HG03354 (cell line): ENCODE measurements around the gene USP16.
"Not testable (repeated sequence)": the region's sequence is repeated elsewhere in the genome, so short reads cannot be mapped to it uniquely, and the experiment has no call there.

Experiments
- ATAC-seq: cut with Tn5 transposase; IDR thresholded peaks from one replicate; pipeline ENCODE4 v1.9.1; 2021; ENCODE audit warnings: mild to moderate bottlenecking; ENCODE audit not compliant: unreplicated experiment, poor library complexity, severe bottlenecking

The USP16 gene

DNA sequence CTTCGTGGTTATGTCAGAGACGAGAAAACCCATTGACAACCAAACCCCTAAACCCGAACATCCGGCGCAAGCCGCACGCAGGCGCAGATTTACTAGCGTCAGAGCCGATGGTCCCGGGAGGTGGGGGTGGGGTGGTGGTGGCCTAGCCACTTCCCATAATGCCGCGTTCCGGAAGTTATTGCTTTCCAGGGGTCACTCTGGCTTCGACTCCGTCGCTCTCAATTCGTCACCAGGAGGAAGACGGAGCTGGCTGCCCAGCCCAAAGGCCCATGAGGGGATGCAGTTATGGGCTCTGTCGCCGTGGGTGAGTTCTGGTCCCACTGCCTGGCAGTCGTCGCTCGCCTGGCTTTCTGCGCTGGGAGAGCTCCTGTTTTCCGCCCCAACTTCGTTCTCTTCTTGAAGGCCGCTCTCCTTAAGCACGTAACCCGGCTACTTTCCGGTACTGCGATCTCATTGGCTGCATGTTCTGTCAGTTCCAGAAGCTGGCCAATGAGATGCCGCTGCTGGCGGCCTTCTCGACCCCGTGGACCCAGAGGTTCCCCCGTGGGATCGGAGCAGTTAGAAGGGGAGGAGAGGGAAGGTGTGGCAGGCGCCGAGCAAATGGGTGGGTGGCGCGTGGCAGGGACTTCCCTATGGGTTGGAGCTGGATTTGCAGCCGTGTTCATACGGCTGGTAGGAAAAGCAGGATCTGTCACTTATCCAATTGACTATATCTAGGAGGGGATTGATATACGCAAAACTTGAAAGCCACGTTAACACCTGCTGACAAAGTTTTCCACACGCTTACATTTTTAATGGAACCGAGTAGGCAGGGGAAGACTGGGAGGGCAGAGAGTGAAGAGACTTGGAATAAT lies at the start of gene USP16:
USP16 (plus strand) TSS at position 195 of the 854 bp plus-strand sequence. CDS start 3,246 bp downstream, outside the sequence.
- ATAC-seq, result peak; percentile 98

DNA sequence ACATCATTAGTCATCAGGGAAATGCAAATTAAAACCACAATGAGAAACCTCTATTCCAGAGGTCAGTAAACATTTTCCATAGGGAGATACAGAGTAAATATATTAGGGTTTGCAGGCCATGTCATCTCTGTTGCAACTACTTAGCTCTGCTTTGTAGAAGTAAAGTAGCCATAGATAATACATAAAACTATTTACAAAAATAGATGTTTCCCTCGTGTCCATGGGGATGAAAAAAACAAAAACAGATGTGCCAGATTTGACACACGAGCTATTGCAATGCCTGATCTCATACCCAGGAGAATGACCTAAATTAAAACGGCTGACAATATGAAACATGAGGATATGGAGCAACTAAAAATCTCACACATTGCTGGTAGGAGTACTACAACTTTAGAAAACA lies 49.1 kb upstream of the USP16 start:
- no peak for ATAC-seq

DNA sequence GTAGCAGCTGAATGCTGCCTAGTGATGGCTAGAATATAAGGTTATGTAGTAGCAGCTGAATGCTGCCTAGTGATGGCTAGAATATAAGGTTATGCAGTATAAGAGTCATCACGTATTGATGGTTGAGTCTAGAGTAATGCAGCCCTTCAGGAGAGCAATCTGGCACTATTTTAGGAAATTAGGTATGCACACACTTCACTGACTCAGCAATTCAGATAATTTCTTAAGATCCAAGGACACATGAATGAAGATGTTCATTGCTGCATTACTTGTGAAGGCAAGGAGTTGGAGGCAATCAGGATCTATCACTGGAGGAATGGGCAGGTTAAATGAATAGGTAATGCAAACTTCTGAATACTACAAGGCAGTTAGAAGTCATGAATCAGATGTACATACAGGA lies 45.4 kb upstream of the USP16 start:
- ATAC-seq, result no peak

DNA sequence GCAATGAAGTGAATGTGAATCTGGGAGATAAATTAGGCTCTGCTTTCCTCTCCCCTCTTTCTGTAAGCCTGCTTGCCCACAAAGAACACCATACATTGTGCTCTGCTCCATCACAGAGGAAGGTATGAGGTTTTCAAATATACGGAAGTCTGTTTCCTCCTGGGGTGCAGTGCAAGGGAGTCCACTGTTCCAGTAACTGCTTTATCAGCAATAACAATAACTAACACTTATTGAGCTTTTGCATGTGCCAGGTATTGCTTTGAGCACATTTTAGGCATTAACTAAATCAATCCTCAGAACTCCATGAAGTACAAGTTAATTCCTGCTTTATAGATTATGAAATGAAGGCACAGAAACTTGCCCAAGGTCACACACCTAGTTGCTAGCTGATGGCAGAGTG lies 41.8 kb upstream of the USP16 start:
- ATAC-seq, result no peak

DNA sequence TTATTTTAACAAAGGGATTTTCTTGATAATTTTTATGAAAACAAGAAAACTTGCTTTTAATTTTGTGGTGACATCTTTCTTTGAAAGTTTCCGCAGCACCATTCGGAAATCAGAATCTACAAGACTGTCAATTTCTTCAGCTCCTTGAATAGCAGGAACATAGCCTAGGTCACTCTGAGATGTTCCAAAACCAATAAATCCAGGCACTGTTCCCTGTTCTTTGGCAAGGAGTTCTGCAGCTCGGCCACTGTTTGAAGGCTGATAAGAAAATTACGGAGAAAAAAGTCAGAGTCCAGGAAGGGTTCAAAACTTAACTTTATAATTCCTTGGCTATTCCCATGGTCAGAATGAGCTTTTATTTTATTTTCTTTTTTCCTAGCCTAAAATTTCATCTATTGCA lies 37.8 kb upstream of the USP16 start:
- no peak for ATAC-seq

GRCh38 chr21:28988146-28988545 lies 36.3 kb upstream of the USP16 start:
- ATAC-seq, result not testable (repeated sequence)

DNA sequence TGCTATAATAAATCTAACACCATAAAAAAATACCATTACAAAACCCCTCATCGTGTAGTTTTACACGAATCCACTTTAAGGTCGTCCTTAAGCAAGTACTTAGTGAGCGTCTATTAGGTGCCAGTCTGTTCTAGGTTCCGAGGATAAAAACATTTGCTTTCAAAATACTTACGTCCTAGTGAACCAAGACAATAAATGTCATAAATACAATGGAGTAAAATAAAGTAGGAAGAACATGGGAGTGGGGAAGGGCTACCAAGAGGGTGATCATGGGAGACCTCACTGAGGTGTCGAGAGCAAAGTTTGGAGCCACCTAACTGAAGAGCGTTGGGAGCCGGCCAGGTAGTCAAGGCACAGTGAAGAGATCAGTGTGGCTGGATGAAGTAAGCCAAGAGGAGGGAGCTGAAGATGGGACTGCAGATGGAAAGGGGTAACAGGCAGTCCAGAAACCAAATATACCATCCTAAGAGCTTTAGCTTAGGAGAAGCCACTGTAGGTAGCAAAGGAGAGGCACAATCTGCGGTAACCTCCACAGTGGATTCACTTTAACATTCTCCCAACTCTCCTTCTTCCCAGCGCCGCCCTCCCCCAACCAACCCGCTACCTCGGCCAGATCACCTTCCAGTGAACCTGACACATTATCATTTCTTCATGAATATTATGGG lies 32.5 kb upstream of the USP16 start:
- no peak for ATAC-seq

- ATAC-seq, result peak; percentile 97
These were observed 31.8 kb upstream of the USP16 start, which contains the start of gene LTN1 for GRCh38 chr21:28992526-28993292. Gene LTN1 (minus strand): TSS chr21:28992877. CDS start chr21:28992805, 72 bp downstream.

DNA sequence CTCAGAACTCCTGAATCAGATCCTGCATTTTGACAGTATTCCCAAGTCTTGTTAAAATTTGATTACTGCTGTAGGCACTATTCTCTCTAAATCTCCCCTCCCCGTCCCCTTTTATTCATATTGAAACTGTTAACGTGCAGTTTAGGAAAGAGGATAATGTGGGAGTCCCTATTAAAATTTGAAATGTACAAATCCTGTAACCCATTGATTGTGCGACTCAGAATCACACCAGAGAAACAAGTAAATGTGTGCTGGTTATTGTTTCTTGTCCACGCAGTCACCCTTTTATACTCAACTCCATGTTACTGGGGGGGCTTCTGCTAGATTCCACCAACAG lies 31.2 kb upstream of the USP16 start:
- ATAC-seq, result no peak

- ATAC-seq, result peak; percentile 100
These were observed 21.9 kb upstream of the USP16 start for GRCh38 chr21:29002442-29003144.

DNA sequence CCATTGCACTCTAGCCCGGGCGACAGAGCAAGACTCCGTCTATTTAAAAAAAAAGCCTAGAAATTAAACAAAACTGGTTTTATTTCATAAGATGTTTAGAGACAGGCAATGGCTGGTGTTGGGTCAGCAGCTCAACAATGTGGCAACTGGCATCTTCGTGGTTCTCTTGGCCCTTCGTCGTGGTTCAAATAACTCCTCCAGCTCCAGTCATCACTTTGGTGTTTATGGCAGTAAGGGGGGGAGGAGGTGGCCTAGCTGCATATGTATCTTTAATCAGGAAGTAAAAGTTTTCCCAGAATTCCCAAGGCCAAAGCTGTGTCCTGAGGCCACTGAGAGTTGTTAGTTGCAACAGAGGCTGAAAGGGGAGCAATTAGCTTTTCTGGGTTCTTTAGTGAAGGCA lies 18.8 kb upstream of the USP16 start:
- no peak for ATAC-seq

GRCh38 chr21:29007135-29007534 lies 17.3 kb upstream of the USP16 start:
- no peak for ATAC-seq

GRCh38 chr21:29007810-29008209 lies 16.7 kb upstream of the USP16 start:
- ATAC-seq, result no peak

GRCh38 chr21:29008367-29008766 lies 16.1 kb upstream of the USP16 start:
- ATAC-seq, result no peak

DNA sequence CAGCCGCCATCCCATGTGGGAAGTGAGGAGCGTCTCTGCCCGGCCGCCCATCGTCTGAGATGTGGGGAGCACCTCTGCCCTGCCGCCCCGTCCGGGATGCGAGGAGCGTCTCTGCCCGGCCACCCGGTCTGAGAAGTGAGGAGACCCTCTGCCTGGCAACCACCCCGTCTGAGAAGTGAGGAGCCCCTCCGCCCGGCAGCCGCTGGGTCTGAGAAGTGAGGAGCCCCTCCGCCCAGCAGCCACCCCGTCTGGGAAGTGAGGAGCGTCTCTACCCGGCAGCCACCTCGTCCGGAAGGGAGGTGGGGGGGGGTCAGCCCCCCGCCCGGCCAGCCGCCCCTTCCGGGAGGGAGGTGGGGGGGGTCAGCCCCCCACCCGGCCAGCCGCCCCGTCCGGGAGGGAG lies 13.2 kb upstream of the USP16 start:
- not testable (repeated sequence) for ATAC-seq

DNA sequence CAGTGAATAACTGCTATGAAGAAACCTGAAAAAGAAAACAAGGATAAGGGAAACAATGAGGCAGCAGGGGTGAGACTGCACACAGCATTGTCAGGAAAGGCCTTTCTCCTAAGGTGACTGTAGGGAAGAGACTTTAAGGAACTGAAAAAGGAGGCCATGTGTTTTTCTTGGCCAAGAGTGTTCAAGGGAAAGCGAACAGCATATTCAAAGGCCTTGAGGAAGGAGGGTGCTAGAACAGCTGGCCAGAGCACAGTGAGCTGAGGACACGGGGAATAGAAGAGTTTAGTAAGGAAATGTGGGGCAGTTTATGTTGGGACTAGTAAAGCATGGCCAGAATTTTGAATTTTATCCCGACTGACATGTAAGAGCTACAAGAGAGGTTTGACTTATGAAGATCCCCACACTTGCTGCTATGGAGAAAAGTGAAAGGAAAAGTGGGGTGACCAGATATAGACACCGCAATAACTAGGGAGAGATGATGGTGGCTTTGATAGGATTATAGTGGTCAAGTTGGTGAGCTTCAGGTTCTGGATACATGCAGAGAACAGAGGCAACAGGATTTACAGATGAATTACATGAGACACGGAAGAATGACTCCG lies 6.7 kb upstream of the USP16 start:
- no peak for ATAC-seq

DNA sequence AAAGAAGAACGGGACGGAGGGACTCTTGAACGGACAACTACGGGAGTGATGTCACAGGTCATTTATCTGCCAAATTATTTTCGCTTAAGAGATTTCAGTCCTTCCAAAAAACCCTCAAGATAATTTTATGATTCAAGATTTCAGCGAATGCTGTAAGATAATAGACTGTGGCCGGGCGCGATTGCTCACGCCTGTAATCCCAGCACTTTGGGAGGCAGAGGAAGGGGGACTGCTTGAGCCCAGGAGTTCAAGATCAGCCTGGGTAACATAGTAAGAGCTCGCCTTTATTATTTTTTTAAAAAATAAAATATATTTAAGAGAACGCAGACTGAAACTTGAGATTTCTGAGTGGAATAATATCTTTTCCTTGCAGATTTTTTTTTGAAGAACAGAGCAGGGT lies 5.9 kb upstream of the USP16 start:
- ATAC-seq, result peak; percentile 29

GRCh38 chr21:29022166-29022565 lies 2.3 kb upstream of the USP16 start:
- no peak for ATAC-seq

- no peak for ATAC-seq
These were observed 853 bp downstream of the USP16 start for GRCh38 chr21:29025328-29025713.

DNA sequence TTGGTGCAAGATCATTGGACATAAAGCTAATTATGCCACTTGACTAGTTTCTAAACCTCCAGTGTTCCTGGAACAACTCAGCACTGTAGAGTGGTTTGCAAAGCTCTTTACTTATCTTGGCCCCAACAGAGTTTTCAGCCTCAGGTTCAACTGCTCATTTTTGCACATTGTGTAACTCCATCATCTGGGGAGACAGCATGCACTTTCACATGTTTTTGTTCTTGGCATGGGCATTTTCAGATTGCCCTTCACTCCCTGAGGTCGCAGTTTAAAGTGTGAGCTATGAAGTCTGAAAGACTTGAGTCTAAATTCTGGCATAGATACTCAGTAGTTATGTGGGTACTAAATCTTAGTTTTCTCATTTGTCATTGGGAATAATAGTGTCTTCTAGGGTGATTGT lies 5.1 kb downstream of the USP16 start:
- no peak for ATAC-seq
